HepG2 (cell line): ENCODE measurements around the gene THSD4. TPM values are rescaled to one million over a fixed set of nuclear protein-coding genes. Genes with fewer than 3 reads are reported as not detected.

Experiments used
- ATAC-seq: fragments of 200-7000 bp; cut with Tn5 transposase; 3 replicates; pipeline ENCODE4 v1.9.1; 2020; ENCODE audit warnings: mild to moderate bottlenecking, moderate library complexity
- BruUV-seq: library from RNA; stranded (reverse); fragments of 400-500 nt; replicated peaks from 2 replicates; lab custom pipeline; 2021; lab: Mats Ljungman, UMichigan
- CTCF ChIA-PET: fragments of 300-600 bp; formaldehyde crosslinking; extraction: SDS; loops from one replicate; lab custom pipeline; 2021; ENCODE audit warnings: low total read pairs, inconsistent platforms, low intra/inter-chr PET ratio; lab: Yijun Ruan, JAX
- POLR2A ChIA-PET: fragments of 350-600 bp; sonication (Branson Sonifier 250); formaldehyde crosslinking; loops from one replicate; lab custom pipeline; 2020; ENCODE audit warnings: antibody characterized with exemption, inconsistent platforms; lab: Yijun Ruan, JAX
- DNase-seq: peaks from one replicate; pipeline ENCODE4 v3.0.0-alpha.2; 2015; ENCODE audit warnings: low spot score
- FAIRE-seq: peaks from 3 replicates; lab custom pipeline; 2011; peaks lifted over from hg19 to GRCh38; lab: Jason Lieb, UNC
- H2AFZ ChIP-seq: one replicate; pipeline ENCODE4 v1.6.1; 2011; ENCODE audit warnings: low read length, inconsistent platforms
- H3K27ac ChIP-seq: fragments of 300-600 bp; 3 replicates; pipeline ENCODE4 v1.8.0; 2011; ENCODE audit warnings: mixed run types, mild to moderate bottlenecking, mixed read lengths, low read length, inconsistent platforms; ENCODE audit not compliant: insufficient read depth; ENCODE audit errors: extremely low read length
- H3K27me3 ChIP-seq, 2 experiments: fragments of 200-600 bp in 1 of 2; 2 replicates in 1 of 2; 3 replicates in 1 of 2; pipeline versions ENCODE4 v1.6.0 to v1.8.0; 2011; ENCODE audit warnings: low read length in 2 of 2, mild to moderate bottlenecking in 2 of 2, moderate library complexity in 2 of 2, inconsistent platforms in 1 of 2; ENCODE audit not compliant: insufficient read depth in 2 of 2, control insufficient read depth in 1 of 2
- H3K36me3 ChIP-seq, 2 experiments: fragments of 200-600 bp in 1 of 2; replicated peaks in 1 of 2; 2 replicates in 1 of 2; 3 replicates in 1 of 2; pipeline versions ENCODE4 v1.5.1 to v1.8.0; 2011; ENCODE audit warnings: low read length in 2 of 2, inconsistent platforms in 1 of 2; ENCODE audit not compliant: insufficient read depth in 2 of 2, control insufficient read depth in 1 of 2
- H3K4me1 ChIP-seq: 2 replicates; pipeline ENCODE4 v1.5.1; 2012; ENCODE audit warnings: low read length, inconsistent platforms; ENCODE audit not compliant: insufficient read depth
- H3K4me2 ChIP-seq: 2 replicates; pipeline ENCODE4 v1.6.0; 2011; ENCODE audit warnings: low read depth, low read length, inconsistent platforms
- H3K4me3 ChIP-seq, 3 experiments: fragments of 200-600 bp in 1 of 3; sonication (generic), shearing (Covaris generic) in 1 of 3; replicated peaks in 1 of 3; 2 replicates each; pipeline ENCODE4 v1.5.1; 2011 to 2016; ENCODE audit warnings: low read length in 3 of 3, inconsistent platforms in 2 of 3, low read depth in 2 of 3, mild to moderate bottlenecking in 2 of 3, control low read depth in 1 of 3, mixed read lengths in 1 of 3; ENCODE audit not compliant: insufficient read depth in 1 of 3
- H3K79me2 ChIP-seq: one replicate; pipeline ENCODE4 v1.6.1; 2011; ENCODE audit warnings: low read length, inconsistent platforms; ENCODE audit not compliant: insufficient read depth
- H3K9ac ChIP-seq: 2 replicates; pipeline ENCODE4 v1.6.0; 2011; ENCODE audit warnings: mild to moderate bottlenecking, low read depth, low read length, inconsistent platforms; ENCODE audit not compliant: insufficient read depth
- H3K9me3 ChIP-seq: 2 replicates; pipeline ENCODE4 v1.5.1; 2012; ENCODE audit warnings: mild to moderate bottlenecking, low read length
- H4K20me1 ChIP-seq: 2 replicates; pipeline ENCODE4 v1.6.0; 2011; ENCODE audit warnings: inconsistent platforms, mild to moderate bottlenecking, low read length, moderate library complexity; ENCODE audit not compliant: insufficient read depth
- AHR ChIP-seq: IDR thresholded peaks from 2 replicates; pipeline ENCODE4 v1.6.1; 2018; ENCODE audit warnings: missing genetic modification reagents, missing compliant biosample characterization
- FOXP1 ChIP-seq, 2 experiments: fragments of 450-650 bp in 1 of 2; IDR thresholded peaks; 2 replicates each; pipeline ENCODE4 v1.6.1; 2017 to 2018; ENCODE audit warnings: antibody characterized with exemption in 1 of 2
- IKZF4 ChIP-seq: sonication (generic); formaldehyde crosslinking; IDR thresholded peaks from 2 replicates; pipeline ENCODE4 v1.5.1; 2020; ENCODE audit warnings: borderline replicate concordance, mild to moderate bottlenecking, low read depth, missing genetic modification reagents; ENCODE audit errors: not compliant biosample characterization
- MAF1 ChIP-seq: sonication (generic); formaldehyde crosslinking; IDR thresholded peaks from 2 replicates; pipeline ENCODE4 v1.5.0; 2020; ENCODE audit warnings: missing genetic modification reagents, borderline replicate concordance
- MATR3 ChIP-seq: sonication (generic); formaldehyde crosslinking; IDR thresholded peaks from 2 replicates; pipeline ENCODE4 v1.4.0; 2020; ENCODE audit warnings: missing genetic modification reagents
- PHB2 ChIP-seq: fragments of 450-650 bp; IDR thresholded peaks from 2 replicates; pipeline ENCODE4 v1.6.1; 2018; ENCODE audit not compliant: partially characterized antibody
- SMAD1 ChIP-seq: sonication (generic); formaldehyde crosslinking; IDR thresholded peaks from 2 replicates; pipeline ENCODE4 v1.4.0; 2020; ENCODE audit warnings: missing genetic modification reagents, low read depth, mild to moderate bottlenecking, borderline replicate concordance
- SNRNP70 ChIP-seq: fragments of 200-400 bp; formaldehyde crosslinking; IDR thresholded peaks from 2 replicates; pipeline ENCODE4 v1.6.1; 2017; ENCODE audit warnings: mild to moderate bottlenecking, low read depth, low read length, moderate library complexity
- ZBTB38 ChIP-seq: sonication (generic); formaldehyde crosslinking; IDR thresholded peaks from 2 replicates; pipeline ENCODE4 v1.5.1; 2020; ENCODE audit warnings: mild to moderate bottlenecking, missing genetic modification reagents
- ZNF207 ChIP-seq: fragments of 450-650 bp; IDR thresholded peaks from 2 replicates; pipeline ENCODE4 v1.6.1; 2016; ENCODE audit warnings: antibody characterized with exemption, borderline replicate concordance
- ZNF317 ChIP-seq: sonication (generic); formaldehyde crosslinking; IDR thresholded peaks from 2 replicates; pipeline ENCODE4 v1.5.0; 2020; ENCODE audit warnings: mild to moderate bottlenecking, missing genetic modification reagents
- ZNF350 ChIP-seq: sonication (generic); formaldehyde crosslinking; IDR thresholded peaks from 2 replicates; pipeline ENCODE4 v1.4.0; 2020; ENCODE audit warnings: mild to moderate bottlenecking, low read depth, missing genetic modification reagents, borderline replicate concordance
- ZNF710 ChIP-seq: sonication (generic); formaldehyde crosslinking; IDR thresholded peaks from 2 replicates; pipeline ENCODE4 v1.5.0; 2020; ENCODE audit warnings: mild to moderate bottlenecking, missing genetic modification reagents, borderline replicate concordance
- WGBS: methylation state at CpG from one replicate; pipeline ENCODE4 v1.1.6; 2017; ENCODE audit warnings: low lambda C conversion rate; 5-methylcytosine and 5-hydroxymethylcytosine counted together
- in situ Hi-C: cut with HindIII; loops from 2 replicates; pipeline ENCODE4 v1.10.0; 2017; ENCODE audit warnings: low pct_unique_long_range_greater_than_20kb; ENCODE audit not compliant: extremely low pct_ligation_motif_present
- intact Hi-C: fragments of 100-400 bp; cut with micrococcal nuclease; formaldehyde crosslinking; loops from one replicate; pipeline ENCODE4 v1.10.0; 2022; ENCODE audit not compliant: unreplicated experiment
- polyA plus RNA-seq, 8 experiments: library from polyadenylated mRNA; depleted of rRNA in 3 of 8; stranded (reverse) in 7 of 8; unstranded in 1 of 8; fragments of >200 nt; fragmentation: Illumina TruSeq in 4 of 8; extraction: Trizol in 4 of 8; gene quantifications; 2 replicates each; pipeline versions ENCODE4 v1.2.1 to v1.2.3, GENCODE V29; 2011 to 2016; ENCODE audit warnings: low read depth in 4 of 8, missing spikeins in 1 of 8, mixed read lengths in 1 of 8; ENCODE audit not compliant: insufficient read depth in 1 of 8
- total RNA-seq, 5 experiments: library from RNA; depleted of rRNA; stranded (reverse); fragments of >200 nt; fragmentation: Illumina TruSeq; extraction: Trizol; gene quantifications; 2 replicates each; pipeline ENCODE4 v1.2.3, GENCODE V29; 2016; ENCODE audit warnings: low read depth in 1 of 5
- TF ChIP-seq, protein P1 (sequence below): sonication (generic); formaldehyde crosslinking; conservative IDR thresholded peaks from 2 replicates; pipeline ENCODE4 v1.8.0; 2022; ENCODE audit warnings: missing genetic modification reagents
- TF ChIP-seq, protein P2 (sequence below): sonication (generic); formaldehyde crosslinking; IDR thresholded peaks from 2 replicates; pipeline ENCODE4 v1.5.1; 2020; ENCODE audit warnings: mild to moderate bottlenecking, missing genetic modification reagents, borderline replicate concordance

THSD4 gene
- total and polyA plus RNA-seq, 2 of the 13 experiments (the other 11 are each of a cell fraction or from before 2014, with no cell fraction given): 0.07 to 0.21 TPM

GRCh38 chr15:71436854-71437253 lies 321.6 kb downstream of the THSD4 start (continued):
- TF ChIP-seq, protein P1, sequence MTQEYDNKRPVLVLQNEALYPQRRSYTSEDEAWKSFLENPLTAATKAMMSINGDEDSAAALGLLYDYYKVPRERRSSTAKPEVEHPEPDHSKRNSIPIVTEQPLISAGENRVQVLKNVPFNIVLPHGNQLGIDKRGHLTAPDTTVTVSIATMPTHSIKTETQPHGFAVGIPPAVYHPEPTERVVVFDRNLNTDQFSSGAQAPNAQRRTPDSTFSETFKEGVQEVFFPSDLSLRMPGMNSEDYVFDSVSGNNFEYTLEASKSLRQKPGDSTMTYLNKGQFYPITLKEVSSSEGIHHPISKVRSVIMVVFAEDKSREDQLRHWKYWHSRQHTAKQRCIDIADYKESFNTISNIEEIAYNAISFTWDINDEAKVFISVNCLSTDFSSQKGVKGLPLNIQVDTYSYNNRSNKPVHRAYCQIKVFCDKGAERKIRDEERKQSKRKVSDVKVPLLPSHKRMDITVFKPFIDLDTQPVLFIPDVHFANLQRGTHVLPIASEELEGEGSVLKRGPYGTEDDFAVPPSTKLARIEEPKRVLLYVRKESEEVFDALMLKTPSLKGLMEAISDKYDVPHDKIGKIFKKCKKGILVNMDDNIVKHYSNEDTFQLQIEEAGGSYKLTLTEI: no peak
- no peak for TF ChIP-seq SNRNP70
- no peak for TF ChIP-seq ZNF710 (CRISPR knock-in tag)
- no peak for TF ChIP-seq PHB2
- no peak for TF ChIP-seq AHR (CRISPR knock-in tag)
- TF ChIP-seq ZNF207: no peak
- TF ChIP-seq, all 625 proteins: peak for 0

DNA sequence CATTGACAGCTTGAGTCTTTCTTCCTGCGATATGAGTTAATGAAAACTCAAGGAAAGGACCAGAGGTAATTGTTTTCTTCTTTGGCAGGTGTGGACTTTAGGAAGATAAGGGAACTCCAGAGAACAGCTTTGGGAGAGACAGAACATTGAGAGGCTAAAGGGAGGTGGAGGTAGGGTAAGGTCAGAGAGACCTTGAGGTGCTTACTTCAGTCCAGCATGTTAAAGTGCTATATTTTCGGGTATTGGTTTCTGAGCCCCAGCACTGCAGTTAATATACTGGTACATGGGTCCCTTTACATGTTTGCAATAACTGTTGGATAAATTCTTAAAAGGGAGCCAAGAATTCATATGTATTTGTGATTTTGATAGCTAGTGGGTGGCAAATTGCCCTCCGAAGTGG lies 322.1 kb downstream of the THSD4 start:
- no peaks in the 10 kb centered on the region for H3K36me3 ChIP-seq
- CTCF ChIA-PET: no interaction called here
- H3K4me1 ChIP-seq: no peaks in the 10 kb centered on the region
- DNase-seq (no peak), FAIRE-seq (no peak), ATAC-seq (no peak)
- H3K4me2 ChIP-seq: no peak overlapping the region
- H3K27ac ChIP-seq: no peak overlapping the region
- H3K27me3 ChIP-seq: no peaks in the 10 kb centered on the region
- intact Hi-C loops (no loop called here), in situ Hi-C loops (no loop called here)
- no peak overlapping the region for H2AFZ ChIP-seq
- POLR2A ChIA-PET: no interaction called here
- no TSS peak for BruUV-seq
- no peak overlapping the region for H3K4me3 ChIP-seq
- no peak overlapping the region for H3K9ac ChIP-seq
- no peaks in the 10 kb centered on the region for H3K9me3 ChIP-seq
- 43% methylated on average over 3 of the region's 3 CpGs for WGBS
- H4K20me1 ChIP-seq: no peaks in the 10 kb centered on the region
- H3K79me2 ChIP-seq: no peaks in the 10 kb centered on the region
- TF ChIP-seq ZNF350 (CRISPR knock-in tag) (no peak), ZNF317 (CRISPR knock-in tag) (no peak), SMAD1 (CRISPR knock-in tag) (no peak), IKZF4 (no peak), ZBTB38 (CRISPR knock-in tag) (no peak), FOXP1 (IDR thresholded peaks at IDR 0.05) (no peak), FOXP1 (CRISPR knock-in tag; IDR thresholded peaks at IDR 0.05) (no peak), MATR3 (CRISPR knock-in tag) (no peak), MAF1 (CRISPR knock-in tag) (no peak)
- TF ChIP-seq, protein P2, sequence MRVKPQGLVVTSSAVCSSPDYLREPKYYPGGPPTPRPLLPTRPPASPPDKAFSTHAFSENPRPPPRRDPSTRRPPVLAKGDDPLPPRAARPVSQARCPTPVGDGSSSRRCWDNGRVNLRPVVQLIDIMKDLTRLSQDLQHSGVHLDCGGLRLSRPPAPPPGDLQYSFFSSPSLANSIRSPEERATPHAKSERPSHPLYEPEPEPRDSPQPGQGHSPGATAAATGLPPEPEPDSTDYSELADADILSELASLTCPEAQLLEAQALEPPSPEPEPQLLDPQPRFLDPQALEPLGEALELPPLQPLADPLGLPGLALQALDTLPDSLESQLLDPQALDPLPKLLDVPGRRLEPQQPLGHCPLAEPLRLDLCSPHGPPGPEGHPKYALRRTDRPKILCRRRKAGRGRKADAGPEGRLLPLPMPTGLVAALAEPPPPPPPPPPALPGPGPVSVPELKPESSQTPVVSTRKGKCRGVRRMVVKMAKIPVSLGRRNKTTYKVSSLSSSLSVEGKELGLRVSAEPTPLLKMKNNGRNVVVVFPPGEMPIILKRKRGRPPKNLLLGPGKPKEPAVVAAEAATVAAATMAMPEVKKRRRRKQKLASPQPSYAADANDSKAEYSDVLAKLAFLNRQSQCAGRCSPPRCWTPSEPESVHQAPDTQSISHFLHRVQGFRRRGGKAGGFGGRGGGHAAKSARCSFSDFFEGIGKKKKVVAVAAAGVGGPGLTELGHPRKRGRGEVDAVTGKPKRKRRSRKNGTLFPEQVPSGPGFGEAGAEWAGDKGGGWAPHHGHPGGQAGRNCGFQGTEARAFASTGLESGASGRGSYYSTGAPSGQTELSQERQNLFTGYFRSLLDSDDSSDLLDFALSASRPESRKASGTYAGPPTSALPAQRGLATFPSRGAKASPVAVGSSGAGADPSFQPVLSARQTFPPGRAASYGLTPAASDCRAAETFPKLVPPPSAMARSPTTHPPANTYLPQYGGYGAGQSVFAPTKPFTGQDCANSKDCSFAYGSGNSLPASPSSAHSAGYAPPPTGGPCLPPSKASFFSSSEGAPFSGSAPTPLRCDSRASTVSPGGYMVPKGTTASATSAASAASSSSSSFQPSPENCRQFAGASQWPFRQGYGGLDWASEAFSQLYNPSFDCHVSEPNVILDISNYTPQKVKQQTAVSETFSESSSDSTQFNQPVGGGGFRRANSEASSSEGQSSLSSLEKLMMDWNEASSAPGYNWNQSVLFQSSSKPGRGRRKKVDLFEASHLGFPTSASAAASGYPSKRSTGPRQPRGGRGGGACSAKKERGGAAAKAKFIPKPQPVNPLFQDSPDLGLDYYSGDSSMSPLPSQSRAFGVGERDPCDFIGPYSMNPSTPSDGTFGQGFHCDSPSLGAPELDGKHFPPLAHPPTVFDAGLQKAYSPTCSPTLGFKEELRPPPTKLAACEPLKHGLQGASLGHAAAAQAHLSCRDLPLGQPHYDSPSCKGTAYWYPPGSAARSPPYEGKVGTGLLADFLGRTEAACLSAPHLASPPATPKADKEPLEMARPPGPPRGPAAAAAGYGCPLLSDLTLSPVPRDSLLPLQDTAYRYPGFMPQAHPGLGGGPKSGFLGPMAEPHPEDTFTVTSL: no peak
